Inflammatory macrophage (primary cell): ENCODE results near the gene MEPE.

Experiments
- DNase-seq, 2 donors: peaks; one replicate each; pipeline ENCODE4 v3.0.0-alpha.2; 2020 to 2022

MEPE gene

DNA sequence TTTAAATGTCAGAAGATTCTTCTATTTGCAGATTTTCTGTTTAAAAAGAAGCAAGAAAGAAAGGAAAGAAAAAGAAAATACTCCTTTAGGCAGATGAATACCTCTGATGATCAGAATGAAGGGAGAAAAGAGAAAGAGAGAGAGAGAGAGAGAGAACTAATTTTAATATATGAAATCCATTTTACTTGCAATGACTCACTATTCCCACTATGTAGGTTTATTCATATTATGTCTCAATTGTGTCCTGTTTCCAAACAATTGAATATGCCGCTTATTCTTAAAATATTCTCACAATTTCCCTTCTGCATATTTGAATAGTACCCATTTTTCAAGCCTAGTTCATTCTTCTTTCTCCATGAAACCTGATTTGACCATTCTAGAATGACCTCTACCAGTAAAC is 11.7 kb downstream of the MEPE start:
- peak in 1 of 2 donors; percentile 49 for DNase-seq

DNA sequence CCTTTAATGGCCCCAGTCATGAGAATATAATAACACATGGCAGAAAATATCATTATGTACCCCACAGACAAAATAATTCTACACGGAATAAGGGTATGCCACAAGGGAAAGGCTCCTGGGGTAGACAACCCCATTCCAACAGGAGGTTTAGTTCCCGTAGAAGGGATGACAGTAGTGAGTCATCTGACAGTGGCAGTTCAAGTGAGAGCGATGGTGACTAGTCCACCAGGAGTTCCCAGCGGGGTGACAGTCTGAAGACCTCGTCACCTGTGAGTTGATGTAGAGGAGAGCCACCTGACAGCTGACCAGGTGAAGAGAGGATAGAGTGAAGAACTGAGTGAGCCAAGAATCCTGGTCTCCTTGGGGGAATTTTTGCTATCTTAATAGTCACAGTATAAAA is 13.5 kb downstream of the MEPE start:
- no peak for DNase-seq

DNA sequence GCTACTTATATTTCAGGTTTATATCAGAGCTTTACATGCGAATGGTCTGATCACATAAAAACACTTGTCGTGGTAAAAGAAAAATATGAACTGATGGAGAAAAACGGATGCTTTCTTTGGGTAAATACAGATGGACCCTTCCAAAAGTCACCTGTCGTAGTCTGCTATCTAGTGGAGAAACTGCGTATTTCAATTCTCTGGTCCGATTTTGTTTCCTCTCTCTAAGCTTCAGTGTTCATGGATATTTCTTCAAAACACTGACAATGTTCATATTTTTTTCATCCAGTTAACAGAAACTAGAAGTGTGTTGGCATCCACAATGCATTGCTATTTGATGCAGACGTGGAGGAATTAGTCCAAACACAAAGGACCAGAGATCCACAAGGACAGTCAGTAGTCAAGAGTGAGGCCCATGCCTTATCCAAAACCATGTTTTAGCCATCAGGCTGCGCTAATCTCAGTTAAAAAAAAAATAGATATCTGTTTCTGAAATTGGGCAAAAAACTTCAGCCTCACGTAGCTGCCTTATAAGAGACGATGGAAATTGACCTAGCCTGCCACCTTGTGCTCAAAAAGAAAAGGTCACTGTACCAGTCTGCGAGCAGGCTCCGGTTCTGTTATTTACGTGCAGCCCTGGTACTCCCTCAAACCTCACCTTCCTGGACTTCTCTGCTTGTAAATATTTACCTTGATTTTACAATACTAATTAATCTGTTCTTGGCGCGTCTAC is 16.0 kb downstream of the MEPE start:
- DNase-seq, result peak; percentile 69 to 70

DNA sequence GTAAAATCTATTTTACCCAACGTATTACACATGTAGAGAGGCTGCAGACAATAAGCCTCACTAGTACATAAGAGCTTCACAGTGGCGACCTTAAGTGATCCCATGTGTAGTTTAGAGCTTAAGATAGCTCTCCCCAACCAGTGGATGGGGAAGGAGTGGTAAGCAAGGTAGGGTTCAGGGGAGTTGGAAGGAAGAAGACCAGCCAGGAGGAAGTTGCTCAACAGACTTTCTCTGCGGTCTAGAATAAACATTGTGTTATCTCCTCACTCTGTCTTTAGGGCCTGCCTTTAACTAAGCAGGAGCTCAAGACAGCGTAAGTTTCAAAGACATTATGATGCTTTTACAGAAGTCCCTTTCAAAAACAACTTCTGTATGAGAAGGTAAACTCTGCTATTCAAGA is 16.8 kb downstream of the MEPE start:
- peak; percentile 51 to 57 for DNase-seq

DNA sequence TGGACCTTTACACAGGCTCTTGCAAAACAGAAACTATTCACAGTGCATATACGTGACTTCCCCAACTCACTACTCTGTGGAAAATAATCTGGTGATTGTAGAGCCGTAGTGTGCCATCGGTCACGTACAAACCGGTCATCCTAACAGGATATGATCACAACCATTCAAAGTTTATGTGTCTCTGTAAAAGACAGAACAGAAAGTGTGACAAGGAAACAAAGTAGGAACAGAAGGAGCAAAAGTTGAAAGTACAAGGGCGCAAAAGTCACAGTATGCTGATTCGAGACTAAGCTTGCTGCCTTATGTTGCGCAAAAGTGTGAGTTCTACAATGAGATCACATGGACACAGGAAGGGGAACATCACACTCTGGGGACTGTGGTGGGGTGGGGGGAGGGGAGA is 18.6 kb downstream of the MEPE start:
- peak; percentile 85 to 89 for DNase-seq

DNA sequence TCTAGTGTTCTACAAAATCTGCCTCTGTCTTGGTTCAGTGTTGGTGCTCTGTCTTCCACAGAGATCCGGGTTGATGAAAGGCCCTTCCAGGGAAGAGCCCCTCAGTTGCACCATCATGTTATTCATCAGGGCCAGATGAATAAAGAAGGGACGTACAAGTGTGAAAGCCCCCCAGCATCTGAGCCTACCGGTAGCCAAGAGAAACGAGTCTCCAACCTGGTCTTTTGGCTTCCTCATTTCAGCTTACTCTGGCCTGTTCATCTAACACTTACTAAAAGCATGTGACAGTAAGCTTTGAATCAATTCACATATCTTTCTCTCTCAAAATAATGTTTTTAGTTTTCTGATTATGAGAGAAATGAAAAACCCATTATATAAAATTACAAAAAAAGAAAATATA is 19.2 kb downstream of the MEPE start:
- peak in 1 of 2 donors; percentile 12 for DNase-seq

DNA sequence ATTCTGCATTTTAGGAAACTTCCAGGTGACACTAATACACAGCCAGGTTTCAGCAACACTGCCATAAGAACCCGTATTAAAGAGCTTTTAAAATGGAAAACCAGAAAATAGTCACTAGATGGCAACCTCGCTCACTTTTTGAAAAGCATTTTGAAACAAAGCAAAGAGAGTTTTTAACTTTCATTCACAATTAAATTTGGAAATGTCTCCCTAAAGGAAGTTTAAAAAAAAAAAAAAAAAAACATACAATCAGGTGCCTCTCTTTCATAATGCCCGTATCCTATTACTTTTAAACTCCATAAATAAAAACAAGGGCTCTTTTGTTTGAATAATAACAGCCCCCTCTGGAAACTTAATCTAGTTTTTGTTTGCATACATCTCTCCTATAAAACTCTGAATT is 20.3 kb downstream of the MEPE start:
- DNase-seq, result peak; percentile 67 to 80

DNA sequence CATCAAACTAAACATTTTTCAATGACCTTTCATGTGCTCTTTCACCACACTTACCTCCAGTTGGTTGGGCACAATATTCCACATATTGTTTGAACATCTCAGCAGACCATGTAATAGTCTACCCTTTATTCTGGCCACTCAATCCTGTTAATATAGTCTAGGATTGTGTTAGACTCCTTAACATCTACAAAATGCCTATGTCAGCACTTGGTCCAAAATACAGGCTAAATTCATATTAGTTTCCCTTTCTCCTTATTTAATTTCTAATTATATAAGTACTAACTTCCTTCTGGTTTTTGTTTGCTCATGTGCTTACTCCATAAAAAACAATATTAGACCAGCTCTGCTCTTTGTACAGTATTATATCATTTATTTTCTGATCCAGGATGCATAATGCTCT is 21.1 kb downstream of the MEPE start:
- DNase-seq, result no peak

DNA sequence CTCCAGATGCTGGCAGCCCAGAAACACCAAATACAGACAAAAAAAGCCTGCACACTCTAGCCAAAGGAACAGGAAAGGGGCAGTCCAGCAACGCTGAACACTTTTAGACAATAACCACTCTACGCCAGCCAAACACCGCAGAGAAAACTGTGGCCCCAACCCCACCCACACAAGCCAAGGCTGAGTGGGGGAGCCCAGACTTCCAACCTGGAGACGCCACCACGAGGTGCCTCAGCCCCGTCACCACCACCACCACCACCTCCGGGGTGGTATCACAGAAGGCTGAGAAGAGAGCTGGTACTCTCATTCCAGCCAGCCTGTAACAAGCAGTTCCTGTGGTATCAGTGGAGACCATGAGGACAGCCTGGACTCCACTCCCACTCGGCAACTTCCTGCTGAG is 22.8 kb downstream of the MEPE start:
- no peak for DNase-seq

DNA sequence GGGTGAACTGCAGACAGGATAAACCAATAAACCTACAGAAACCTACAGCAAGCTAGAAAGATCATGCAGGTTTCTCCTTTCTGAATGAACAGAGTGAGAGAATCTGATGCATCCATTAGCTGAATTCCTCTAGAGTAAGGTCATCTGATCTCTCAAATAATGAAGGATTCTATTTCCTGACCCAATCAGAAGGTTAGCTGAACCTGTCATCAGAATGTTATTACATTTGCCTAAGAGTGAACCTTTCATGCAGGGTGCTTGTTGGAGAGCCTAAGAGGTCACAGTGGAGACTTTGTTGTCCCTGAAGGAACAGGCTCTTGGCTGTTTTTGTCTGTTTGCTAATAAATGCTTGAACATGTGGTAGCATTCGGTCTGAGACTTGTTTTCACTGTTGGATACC is 24.0 kb downstream of the MEPE start:
- DNase-seq, result no peak

DNA sequence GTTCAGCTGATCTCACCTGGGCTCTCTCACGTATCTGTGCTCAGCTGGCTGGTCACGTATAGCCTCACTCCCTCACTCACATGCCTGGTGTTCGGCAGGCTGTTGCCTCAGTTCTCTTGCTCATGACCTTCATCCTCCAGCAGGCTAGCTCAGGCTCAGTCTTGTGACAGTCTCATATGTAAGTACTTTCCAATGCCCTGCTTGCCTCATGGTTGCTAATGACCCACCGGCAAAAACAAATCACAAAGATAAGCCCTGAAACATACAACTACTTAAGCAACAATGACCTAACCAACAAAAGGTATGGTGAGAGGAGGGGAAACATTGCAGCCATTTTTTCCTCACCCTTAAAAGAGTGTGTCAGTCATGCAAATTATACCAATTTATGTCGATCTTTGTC is 25.0 kb downstream of the MEPE start:
- DNase-seq, result peak; percentile 46 to 59

DNA sequence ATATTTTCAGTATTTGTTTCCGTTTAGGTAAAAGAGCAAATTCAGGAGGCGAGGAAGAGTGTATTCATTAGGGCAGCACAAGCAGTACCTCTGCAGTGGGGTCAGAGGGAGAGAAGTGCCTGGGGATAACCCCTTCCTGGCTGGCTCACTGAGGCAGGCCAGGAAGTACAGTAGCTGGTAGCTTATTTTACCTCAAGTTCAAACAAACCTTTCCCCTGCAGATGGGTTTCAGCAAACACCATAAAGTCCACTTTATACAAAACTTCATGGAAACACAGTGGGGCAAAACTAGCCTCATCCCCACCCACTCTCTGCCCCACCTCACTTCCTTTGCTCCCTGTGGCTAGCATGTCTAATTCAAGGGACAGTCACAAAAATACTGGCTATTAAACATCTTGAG is 29.5 kb downstream of the MEPE start:
- DNase-seq, result no peak

DNA sequence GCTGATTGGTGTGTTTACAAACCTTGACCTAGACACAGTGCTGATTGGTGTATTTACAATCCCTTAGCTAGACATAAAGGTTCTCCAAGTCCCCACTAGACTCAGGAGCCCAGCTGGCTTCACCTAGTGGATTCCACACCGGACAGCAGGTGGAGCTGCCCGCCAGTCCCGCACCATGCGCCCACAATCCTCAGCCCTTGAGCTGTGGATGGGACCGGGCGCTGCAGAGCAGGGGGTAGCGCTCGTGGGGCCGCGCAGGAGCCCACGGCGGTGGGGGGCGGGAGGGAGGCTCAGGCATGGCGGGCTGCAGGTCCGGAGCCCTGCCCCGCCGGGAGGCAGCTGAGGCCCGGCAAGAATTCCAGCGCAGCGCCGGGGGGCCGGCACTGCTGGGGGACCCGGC is 30.7 kb downstream of the MEPE start:
- no peak for DNase-seq

DNA sequence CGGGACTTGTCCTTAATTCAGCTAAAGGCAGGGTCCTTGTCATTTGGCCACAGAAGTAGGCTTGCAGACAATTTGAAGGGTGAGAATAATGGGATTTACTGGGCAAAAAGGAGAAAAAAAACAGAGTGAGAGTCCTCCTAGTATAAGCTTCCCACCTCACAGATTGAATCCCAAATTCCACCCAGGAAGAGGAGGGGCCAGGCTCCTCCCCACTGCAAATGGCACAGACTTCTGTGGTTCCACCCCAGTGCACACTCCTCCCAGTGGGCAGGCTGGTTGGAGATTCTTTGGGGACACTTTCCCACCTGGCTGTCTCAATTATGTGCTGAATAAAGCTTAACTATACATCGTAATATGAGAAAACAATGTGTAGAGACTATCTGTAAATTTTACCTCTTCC is 31.6 kb downstream of the MEPE start:
- no peak for DNase-seq

DNA sequence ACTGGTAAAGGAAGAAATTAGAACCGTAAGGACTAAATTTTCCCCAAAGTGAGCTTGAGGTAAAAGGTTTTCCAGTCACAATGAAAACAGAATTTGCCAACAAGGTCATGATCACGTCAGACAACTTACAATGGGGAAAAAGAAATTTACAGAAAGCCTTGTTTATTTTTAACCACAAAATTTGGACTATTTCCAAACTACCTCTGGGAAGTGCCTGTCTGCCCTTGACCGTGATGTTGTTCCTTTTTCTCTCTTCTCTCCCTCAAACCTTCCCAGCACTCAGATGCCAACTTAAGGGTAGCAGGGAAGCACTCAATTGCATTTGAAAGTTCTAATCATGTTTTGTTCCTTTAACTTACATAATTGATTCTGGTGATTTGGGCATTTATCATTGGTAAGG is 32.5 kb downstream of the MEPE start:
- peak in 1 of 2 donors; percentile 35 for DNase-seq

DNA sequence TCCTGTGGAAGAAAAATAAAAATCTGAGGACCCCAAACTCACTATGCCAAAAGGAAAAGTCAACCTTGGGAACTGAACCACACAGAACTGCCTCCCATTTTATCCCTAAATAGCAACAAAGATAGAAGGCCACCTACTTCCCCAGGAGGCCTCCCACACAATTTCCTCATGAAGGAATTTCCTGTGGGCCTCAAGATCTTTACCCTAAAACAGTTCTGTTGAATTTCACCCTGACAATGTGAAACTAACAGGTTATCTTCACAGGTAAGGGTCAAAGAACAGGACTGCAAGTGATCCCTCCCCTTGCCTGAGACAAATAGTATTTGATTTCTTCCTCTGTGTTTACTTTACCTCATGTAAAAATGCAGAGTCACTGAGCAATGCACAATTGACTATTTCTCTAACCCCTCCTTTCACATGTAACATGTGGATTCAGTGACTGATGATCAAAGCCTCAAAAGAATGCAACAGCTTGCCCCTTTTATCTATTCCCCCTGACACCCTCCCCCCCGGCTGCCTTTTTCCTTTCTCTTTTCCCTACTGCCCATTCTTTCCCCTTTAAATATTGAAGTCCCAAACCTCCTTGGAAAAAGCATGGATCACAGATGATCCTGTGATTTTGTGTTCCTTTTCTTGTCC is 33.3 kb downstream of the MEPE start:
- DNase-seq, result no peak

DNA sequence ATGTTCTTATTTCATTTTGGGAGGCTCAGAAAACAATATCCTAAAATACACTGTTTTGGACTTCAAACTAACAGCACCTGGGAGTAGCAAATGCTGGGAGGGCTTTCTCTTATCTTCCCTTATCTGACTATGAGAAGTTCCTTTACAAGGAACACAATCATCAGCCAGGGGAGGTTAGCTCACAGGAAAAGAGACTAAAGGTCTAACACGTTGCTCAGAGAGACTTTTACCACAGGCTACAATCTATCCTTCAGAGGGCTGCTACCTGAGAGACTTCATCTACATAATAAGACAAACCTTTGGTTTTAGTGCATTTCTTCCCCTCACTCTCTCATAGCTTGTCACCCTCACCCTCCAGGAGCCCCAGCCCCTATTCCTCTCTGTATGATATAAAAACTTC is 35.8 kb downstream of the MEPE start:
- no peak for DNase-seq

DNA sequence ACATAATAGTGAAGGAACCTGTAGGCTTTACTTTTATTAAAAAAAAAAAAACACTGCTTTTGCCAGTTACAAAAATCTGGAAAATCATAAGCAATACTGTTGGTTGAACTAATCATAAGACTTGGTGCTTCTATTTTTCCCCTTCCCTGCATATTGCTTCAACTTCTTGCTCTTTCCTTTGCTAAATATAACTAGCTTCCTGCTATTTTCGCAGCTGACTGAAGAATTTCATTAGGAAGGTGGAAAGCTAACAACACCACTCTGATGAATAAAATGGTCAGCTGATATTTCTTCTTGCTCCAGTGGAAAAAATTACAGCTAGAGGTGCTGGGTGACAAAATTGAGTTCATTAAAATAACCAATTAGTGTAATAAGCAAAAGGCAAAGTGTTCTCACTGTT is 39.3 kb downstream of the MEPE start:
- peak; percentile 51 to 60 for DNase-seq

DNA sequence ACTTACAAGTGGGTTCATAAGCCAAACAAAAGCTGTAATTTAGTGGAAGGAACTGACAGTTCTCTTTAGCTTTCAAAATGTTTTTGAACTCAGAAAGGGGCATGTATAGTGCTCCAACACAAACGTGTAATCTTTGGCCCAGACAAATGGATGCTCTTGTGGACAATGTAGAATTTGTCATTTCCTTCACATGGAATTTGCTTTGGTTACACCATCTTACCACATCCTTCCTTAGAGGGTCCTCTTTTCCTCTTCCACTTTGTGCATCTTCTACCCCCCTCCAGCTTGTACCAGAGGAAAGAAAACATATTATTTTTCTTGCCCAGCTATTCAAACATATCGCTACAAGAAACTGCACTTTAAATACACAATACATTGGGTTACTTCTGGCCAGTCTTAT is 42.4 kb downstream of the MEPE start:
- DNase-seq, result no peak

DNA sequence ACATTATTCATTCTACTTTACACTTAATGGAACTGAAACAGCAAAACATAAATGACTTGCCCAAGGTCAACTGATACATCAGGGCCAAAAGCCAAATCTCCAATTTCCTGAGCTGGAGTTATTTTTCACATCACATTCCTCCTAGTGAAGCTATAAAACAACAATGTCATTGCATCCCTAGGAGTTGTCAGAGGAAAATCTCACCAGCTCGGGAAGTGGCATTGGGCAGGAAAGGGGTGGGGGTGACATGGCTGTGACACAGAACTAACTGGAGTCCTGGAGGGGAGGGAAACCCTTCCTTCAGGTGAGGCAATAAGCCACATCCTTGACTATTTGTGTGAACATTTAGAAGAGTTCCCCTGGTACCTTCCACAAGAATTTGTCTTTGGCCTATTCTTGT is 47.3 kb downstream of the MEPE start:
- DNase-seq, result no peak

DNA sequence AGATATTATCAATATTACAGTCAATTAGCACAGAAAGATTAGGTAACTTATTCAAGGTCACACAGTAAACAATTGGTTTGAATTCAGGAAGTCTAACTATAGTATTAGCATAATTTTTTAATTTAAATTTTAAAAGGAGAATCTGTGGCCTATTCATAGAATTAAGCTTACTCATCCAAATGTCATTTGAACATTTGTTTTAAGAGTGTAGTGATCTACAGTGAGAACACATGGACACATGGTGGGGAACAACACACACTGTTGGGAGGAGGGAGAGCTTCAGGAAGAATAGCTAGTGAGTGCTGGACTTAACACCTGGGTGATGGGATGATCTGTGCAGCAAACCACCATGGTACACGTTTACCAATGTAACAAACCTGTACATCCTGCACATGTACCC is 48.3 kb downstream of the MEPE start:
- DNase-seq, result no peak

DNA sequence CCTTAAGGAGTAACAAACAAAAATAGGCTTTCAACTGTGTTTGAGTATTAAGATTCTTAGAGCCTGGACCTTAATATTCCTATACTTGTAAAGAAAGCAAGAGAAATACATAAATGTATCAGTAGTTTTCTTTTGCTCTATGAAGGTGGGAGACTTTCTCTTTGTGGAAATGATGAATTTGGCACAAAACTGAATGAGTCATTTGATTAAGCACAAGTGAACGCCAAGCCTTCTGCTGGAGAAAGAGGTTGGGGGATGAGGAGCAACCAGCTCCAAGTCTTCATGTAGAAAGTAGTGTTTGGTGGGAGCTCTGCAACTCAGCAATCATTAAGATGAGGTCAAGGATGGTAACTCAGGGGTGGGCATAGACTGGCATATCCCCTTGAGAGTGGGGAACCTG is 49.6 kb downstream of the MEPE start:
- DNase-seq, result no peak

DNA sequence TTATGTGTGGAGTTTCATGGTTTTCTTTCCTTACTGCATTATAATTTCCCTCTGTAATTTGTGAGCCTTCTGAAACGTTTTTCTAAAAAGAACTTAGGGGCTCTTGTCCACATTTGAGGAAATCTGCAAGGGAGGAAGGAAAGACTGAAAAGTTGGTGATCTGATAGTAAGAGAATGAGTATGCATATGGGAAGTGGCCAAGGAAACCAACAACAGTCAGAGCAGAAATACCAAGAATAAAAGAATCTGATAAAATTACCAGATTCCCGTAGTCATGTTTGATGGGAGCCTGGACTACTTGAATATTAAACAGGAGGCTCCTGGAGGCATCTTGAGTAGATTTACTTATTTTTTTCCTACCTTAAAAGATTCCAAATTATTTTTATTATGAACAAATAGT is 50.1 kb downstream of the MEPE start:
- DNase-seq, result no peak

DNA sequence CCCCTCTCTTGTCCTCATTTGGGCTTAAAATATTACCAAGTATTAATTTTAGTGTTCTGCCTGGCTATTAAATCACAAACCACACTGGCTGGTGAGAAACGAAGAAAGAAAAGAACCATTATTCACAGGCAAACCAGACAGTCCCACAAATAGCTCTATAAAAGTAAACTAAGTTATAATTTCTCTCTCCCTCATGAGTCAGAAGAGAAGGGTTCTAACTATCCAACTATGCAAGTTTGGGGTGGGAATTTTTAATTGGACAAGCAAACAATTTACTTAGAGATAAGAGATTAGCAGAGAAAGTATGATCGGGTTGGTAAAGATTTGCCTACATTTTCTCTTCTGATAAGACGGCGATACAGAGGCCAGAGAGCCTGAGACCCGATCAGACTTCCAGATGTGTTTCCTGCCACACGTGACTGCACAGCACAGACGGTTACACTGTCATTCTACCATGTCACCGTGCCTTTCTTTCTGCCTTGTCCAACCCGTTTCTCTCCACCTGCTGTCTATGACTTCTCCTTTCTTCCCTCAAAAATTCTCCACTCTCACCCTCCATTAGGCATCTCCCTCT is 52.3 kb downstream of the MEPE start:
- no peak for DNase-seq
